Measurements from ENCODE around the gene ZNF74. TPM values are rescaled to one million over a fixed set of nuclear protein-coding genes. Genes with fewer than 3 reads are reported as not detected.

Gene ZNF74
- total RNA-seq, 1 experiment from 2014 or later: 34.3 TPM

- no peak overlapping the region for H3K56ac ChIP-seq (ENCODE audit: insufficient read length, low read depth, low read length)
- H4K8ac ChIP-seq (replicated peaks; ENCODE audit: insufficient read length, low read depth, low read length): no peak overlapping the region
- no peak overlapping the region for H3K14ac ChIP-seq (ENCODE audit: insufficient read depth, low read length)
- no peak overlapping the region for H2AFZ ChIP-seq (ENCODE audit: low read length)
- H2AK5ac ChIP-seq (ENCODE audit: insufficient read length, low read length): no peak overlapping the region
- Mint-ChIP-seq H3K4me3 (no peak overlapping the region), H3K9me3 (no peaks in the 10 kb centered on the region), H3K27me3 (ENCODE audit: low read depth) (no peaks in the 10 kb centered on the region; the same call in 1 of the 2 replicates), H3K4me1 (no peaks in the 10 kb centered on the region), H3K27ac (no peak overlapping the region), H3K36me3 (ENCODE audit: insufficient read depth in 1 of 3, low read depth in 3 of 3) (peaks cover 36 to 57% (median 43%) of the 10 kb centered on the region in 3 experiments; a peak in 6 of 7 replicates)
- H3K9ac ChIP-seq (ENCODE audit: extremely low read depth, insufficient read length, low read length): no peak overlapping the region
- no peaks in the 10 kb centered on the region for H3K79me2 ChIP-seq (ENCODE audit: insufficient read depth, low read length)
- no peak for DNase-seq
- no peak overlapping the region for H4K91ac ChIP-seq (ENCODE audit: insufficient read length, low read depth, low read length)
- H3K4ac ChIP-seq (ENCODE audit: low read depth, low read length): no peak overlapping the region
- no peaks in the 10 kb centered on the region for H3K9me3 ChIP-seq (ENCODE audit: control insufficient read depth, low read depth, low read length)
- H3K23ac ChIP-seq (ENCODE audit: insufficient read length, low read depth, low read length): no peak overlapping the region
- TF ChIP-seq, protein P1, sequence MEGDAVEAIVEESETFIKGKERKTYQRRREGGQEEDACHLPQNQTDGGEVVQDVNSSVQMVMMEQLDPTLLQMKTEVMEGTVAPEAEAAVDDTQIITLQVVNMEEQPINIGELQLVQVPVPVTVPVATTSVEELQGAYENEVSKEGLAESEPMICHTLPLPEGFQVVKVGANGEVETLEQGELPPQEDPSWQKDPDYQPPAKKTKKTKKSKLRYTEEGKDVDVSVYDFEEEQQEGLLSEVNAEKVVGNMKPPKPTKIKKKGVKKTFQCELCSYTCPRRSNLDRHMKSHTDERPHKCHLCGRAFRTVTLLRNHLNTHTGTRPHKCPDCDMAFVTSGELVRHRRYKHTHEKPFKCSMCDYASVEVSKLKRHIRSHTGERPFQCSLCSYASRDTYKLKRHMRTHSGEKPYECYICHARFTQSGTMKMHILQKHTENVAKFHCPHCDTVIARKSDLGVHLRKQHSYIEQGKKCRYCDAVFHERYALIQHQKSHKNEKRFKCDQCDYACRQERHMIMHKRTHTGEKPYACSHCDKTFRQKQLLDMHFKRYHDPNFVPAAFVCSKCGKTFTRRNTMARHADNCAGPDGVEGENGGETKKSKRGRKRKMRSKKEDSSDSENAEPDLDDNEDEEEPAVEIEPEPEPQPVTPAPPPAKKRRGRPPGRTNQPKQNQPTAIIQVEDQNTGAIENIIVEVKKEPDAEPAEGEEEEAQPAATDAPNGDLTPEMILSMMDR (conservative IDR thresholded peaks at IDR 0.05): no peak
- H4K5ac ChIP-seq (ENCODE audit: insufficient read length, low read depth, low read length): no peak overlapping the region
- H2BK20ac ChIP-seq (ENCODE audit: low read depth, low read length, poor library complexity, severe bottlenecking): no peak overlapping the region
- H4K20me1 ChIP-seq (ENCODE audit: control insufficient read depth, insufficient read depth, insufficient read length): no peaks in the 10 kb centered on the region
- no peaks in the 10 kb centered on the region for H3K23me2 ChIP-seq (ENCODE audit: insufficient read length, low read depth, low read length, poor library complexity, severe bottlenecking)
- H2BK15ac ChIP-seq (ENCODE audit: low read depth, low read length): no peak overlapping the region
- no peaks in the 10 kb centered on the region for H3K27me3 ChIP-seq (ENCODE audit: insufficient read depth, low read length)
- H2BK120ac ChIP-seq (ENCODE audit: low read depth, low read length, poor library complexity, severe bottlenecking): no peak overlapping the region
- no peak overlapping the region for H2BK12ac ChIP-seq (ENCODE audit: insufficient read length, low read depth, low read length)
- H2BK5ac ChIP-seq (ENCODE audit: insufficient read length, low read length): no peak overlapping the region
- no peaks in the 10 kb centered on the region for H3K4me1 ChIP-seq (ENCODE audit: insufficient read depth, low read length)
- no peak overlapping the region for H3K27ac ChIP-seq (ENCODE audit: insufficient read length, low read depth, low read length)
- H3K4me2 ChIP-seq (ENCODE audit: insufficient read depth, insufficient read length, low read length): no peak overlapping the region
- H3T11ph ChIP-seq (ENCODE audit: low read length): no peak overlapping the region
- no peak overlapping the region for H3K18ac ChIP-seq (ENCODE audit: insufficient read length, low read depth, low read length)
- WGBS (ENCODE audit: extremely low coverage, insufficient read length, low lambda C conversion rate): no CpG with 5 or more reads among the region's 6 CpGs
- peaks cover 2% of the 10 kb centered on the region for H3K79me1 ChIP-seq (ENCODE audit: insufficient read depth, low read depth, low read length, poor library complexity, severe bottlenecking)
Measured at GRCh38 chr22:20403779-20404140, 9.8 kb downstream of the ZNF74 start.

All from H9 (cell line).